ENCODE measurements around the gene PAIP2. TPM values are rescaled to one million over a fixed set of nuclear protein-coding genes. Genes with fewer than 3 reads are reported as not detected.
"Not testable (repeated sequence)": the region's sequence is repeated elsewhere in the genome, so short reads cannot be mapped to it uniquely, and the experiment has no call there.

PAIP2 gene
- total RNA-seq, 4 donors from 2014 or later = 73.6 to 111 (median 97.0) TPM

- Histone ChIP-seq H3K27ac (replicated peaks in 1 of 4) (no peak overlapping the region), H3K9me3 (no peaks in the 10 kb centered on the region), H3K4me3 (no peak overlapping the region), H3K4me1 (peaks cover 21 to 63% (median 47%) of the 10 kb centered on the region in 4 donors), H3K36me3 (peaks cover 0 to 6% (median 2%) of the 10 kb centered on the region in 4 donors), H3K27me3 (no peaks in the 10 kb centered on the region)
- 90% methylated on average over 3 of the region's 3 CpGs for WGBS
- TF ChIP-seq EP300 (IDR thresholded peaks at IDR 0.05) (no peak), POLR2AphosphoS5 (IDR thresholded peaks at IDR 0.05) (no peak), CTCF (IDR thresholded peaks at IDR 0.05) (no peak), POLR2A (IDR thresholded peaks at IDR 0.05; ENCODE audit: low read depth) (no peak)
- intact Hi-C loops (cut with DNase I) = no loop called here
- no peak for DNase-seq (ENCODE audit: extremely low spot score)
These were observed 12.5 kb downstream of the PAIP2 start for GRCh38 chr5:139354186-139354585.

- H3K27me3 ChIP-seq; intact Hi-C loops (cut with DNase I); H3K4me3 ChIP-seq; H3K27ac ChIP-seq (replicated peaks in 1 of 4); H3K9me3 ChIP-seq; DNase-seq (ENCODE audit: extremely low spot score): not testable (repeated sequence)
- 93% methylated on average over 8 of the region's 8 CpGs for WGBS
- H3K4me1 ChIP-seq = peaks cover 12 to 62% (median 48%) of the 10 kb centered on the region in 4 donors
- H3K36me3 ChIP-seq = peaks cover 0 to 12% (median 2%) of the 10 kb centered on the region in 4 donors
These were observed 14.2 kb downstream of the PAIP2 start for GRCh38 chr5:139355900-139356299.

- H3K27ac ChIP-seq (replicated peaks in 1 of 4) = no peak overlapping the region
- DNase-seq (ENCODE audit: extremely low spot score) = no peak
- TF ChIP-seq POLR2A (IDR thresholded peaks at IDR 0.05; ENCODE audit: low read depth) (no peak), EP300 (IDR thresholded peaks at IDR 0.05) (no peak), POLR2AphosphoS5 (IDR thresholded peaks at IDR 0.05) (no peak), CTCF (IDR thresholded peaks at IDR 0.05) (no peak)
- H3K4me1 ChIP-seq = peaks cover 6 to 56% (median 34%) of the 10 kb centered on the region in 4 donors
- H3K4me3 ChIP-seq = no peak overlapping the region
- intact Hi-C loops (cut with DNase I) = no loop called here
- no peaks in the 10 kb centered on the region for H3K9me3 ChIP-seq
- H3K27me3 ChIP-seq = no peaks in the 10 kb centered on the region
- H3K36me3 ChIP-seq = peaks cover 0 to 12% (median 2%) of the 10 kb centered on the region in 4 donors
These were observed 16.4 kb downstream of the PAIP2 start for GRCh38 chr5:139358064-139358463.

GRCh38 chr5:139360384-139360783, 18.7 kb downstream of the PAIP2 start:
- Histone ChIP-seq H3K27ac (replicated peaks in 1 of 4) (no peak overlapping the region), H3K36me3 (peaks cover 11 to 26% (median 23%) of the 10 kb centered on the region in 4 donors), H3K9me3 (no peaks in the 10 kb centered on the region), H3K4me3 (no peak overlapping the region), H3K4me1 (peaks cover 3 to 54% (median 29%) of the 10 kb centered on the region in 4 donors), H3K27me3 (no peaks in the 10 kb centered on the region)
- TF ChIP-seq EP300 (IDR thresholded peaks at IDR 0.05) (no peak), POLR2A (IDR thresholded peaks at IDR 0.05; ENCODE audit: low read depth) (no peak), POLR2AphosphoS5 (IDR thresholded peaks at IDR 0.05) (no peak), CTCF (IDR thresholded peaks at IDR 0.05) (no peak)
- intact Hi-C loops (cut with DNase I) = no loop called here
- no peak for DNase-seq (ENCODE audit: extremely low spot score)
- WGBS = 96% methylated on average over 4 of the region's 4 CpGs

GRCh38 chr5:139361835-139362429, 20.3 kb downstream of the PAIP2 start:
- Histone ChIP-seq H3K4me3 (no peak overlapping the region), H3K27ac (replicated peaks in 1 of 4) (no peak overlapping the region), H3K9me3 (no peaks in the 10 kb centered on the region), H3K27me3 (no peaks in the 10 kb centered on the region), H3K4me1 (peaks cover 3 to 49% (median 25%) of the 10 kb centered on the region in 4 donors), H3K36me3 (peaks cover 24 to 42% (median 38%) of the 10 kb centered on the region in 4 donors)
- WGBS = 67% methylated on average over 6 of the region's 6 CpGs
- intact Hi-C loops (cut with DNase I) = no loop called here
- TF ChIP-seq EP300 (IDR thresholded peaks at IDR 0.05) (no peak), POLR2A (IDR thresholded peaks at IDR 0.05; ENCODE audit: low read depth) (no peak), POLR2AphosphoS5 (IDR thresholded peaks at IDR 0.05) (no peak), CTCF (IDR thresholded peaks at IDR 0.05) (no peak)
- DNase-seq (ENCODE audit: extremely low spot score) = no peak

Data from esophagus muscularis mucosa (tissue), 4 donors.